Muscle of leg (tissue), 11 donors: Measurements from ENCODE around the gene ACSL5. TPM values are rescaled to one million over a fixed set of nuclear protein-coding genes. Genes with fewer than 3 reads are reported as not detected.
"Not testable (repeated sequence)": the region's sequence is repeated elsewhere in the genome, so short reads cannot be mapped to it uniquely, and the experiment has no call there.

Source experiments
- DNase-seq: peaks from one replicate; pipeline ENCODE4 v3.0.0; 2013
- H3K27ac ChIP-seq: one replicate; pipeline ENCODE4 v1.5.1; 2013; ENCODE audit warnings: mild to moderate bottlenecking, low read length, control low read depth
- H3K27me3 ChIP-seq: one replicate; pipeline ENCODE4 v1.6.1; 2013; ENCODE audit warnings: low read length; ENCODE audit not compliant: control insufficient read depth, insufficient read depth
- H3K36me3 ChIP-seq: one replicate; pipeline ENCODE4 v1.6.1; 2013; ENCODE audit warnings: low read length; ENCODE audit not compliant: control insufficient read depth, insufficient read depth
- H3K4me1 ChIP-seq: one replicate; pipeline ENCODE4 v1.6.1; 2013; ENCODE audit warnings: low read length; ENCODE audit not compliant: control insufficient read depth, insufficient read depth
- H3K4me3 ChIP-seq: one replicate; pipeline ENCODE4 v1.5.1; 2013; ENCODE audit warnings: low read length, control low read depth
- H3K9me3 ChIP-seq: replicated peaks from 2 replicates; pipeline ENCODE4 v1.6.1; 2013; ENCODE audit warnings: low read depth, low read length; ENCODE audit not compliant: control insufficient read depth
- WGBS: methylation state at CpG from one replicate; pipeline ENCODE4 v1.1.5; 2013; ENCODE audit warnings: missing lambda C conversion rate; ENCODE audit not compliant: insufficient coverage; 5-methylcytosine and 5-hydroxymethylcytosine counted together
- polyA plus RNA-seq, 8 donors: library from polyadenylated mRNA; unstranded; fragments of 120-200 nt; gene quantifications; one replicate each; pipeline versions ENCODE4 v1.2.1 to v1.2.3, GENCODE V29; 2013; ENCODE audit warnings: inconsistent platforms in 1 of 8, low replicate concordance in 1 of 8; ENCODE audit not compliant: insufficient read length in 8 of 8, insufficient read depth in 1 of 8
- total RNA-seq: library from RNA; stranded (reverse); fragments of 120-200 nt; gene quantifications from one replicate; pipeline ENCODE4 v1.2.4, GENCODE V29; 2013

ACSL5 gene
- total and polyA plus RNA-seq, 9 donors = 1.6 to 17.1 (median 2.0) TPM

DNA sequence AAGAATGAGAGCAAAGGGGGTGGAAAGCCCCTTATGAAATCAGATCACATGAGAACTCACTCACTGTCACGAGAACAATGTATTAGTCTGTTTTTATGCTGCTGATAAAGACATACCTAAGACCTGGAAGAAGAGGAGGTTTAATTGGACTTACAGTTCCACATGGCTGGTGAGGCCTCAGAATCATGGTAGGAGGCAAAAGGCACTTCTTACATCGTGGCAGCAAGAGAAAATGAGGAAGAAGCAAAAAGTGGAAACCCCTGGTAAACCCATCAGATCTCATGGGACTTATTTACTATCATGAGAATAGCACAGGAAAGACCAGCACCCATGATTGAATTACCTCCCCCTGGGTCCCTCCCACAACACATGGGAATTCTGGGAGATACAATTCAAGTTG, 32.9 kb downstream of the ACSL5 start:
- H3K9me3 ChIP-seq, H3K27ac ChIP-seq, H3K27me3 ChIP-seq, DNase-seq, H3K36me3 ChIP-seq, H3K4me3 ChIP-seq, H3K4me1 ChIP-seq: not testable (repeated sequence)
- WGBS = no CpG with 5 or more reads among the region's 2 CpGs

- WGBS = no CpG with 5 or more reads among the region's 1 CpG
- Histone ChIP-seq H3K27me3 (no peaks in the 10 kb centered on the region), H3K36me3 (no peaks in the 10 kb centered on the region)
Observed at GRCh38 chr10:112407696-112408095, 33.8 kb downstream of the ACSL5 start.

DNA sequence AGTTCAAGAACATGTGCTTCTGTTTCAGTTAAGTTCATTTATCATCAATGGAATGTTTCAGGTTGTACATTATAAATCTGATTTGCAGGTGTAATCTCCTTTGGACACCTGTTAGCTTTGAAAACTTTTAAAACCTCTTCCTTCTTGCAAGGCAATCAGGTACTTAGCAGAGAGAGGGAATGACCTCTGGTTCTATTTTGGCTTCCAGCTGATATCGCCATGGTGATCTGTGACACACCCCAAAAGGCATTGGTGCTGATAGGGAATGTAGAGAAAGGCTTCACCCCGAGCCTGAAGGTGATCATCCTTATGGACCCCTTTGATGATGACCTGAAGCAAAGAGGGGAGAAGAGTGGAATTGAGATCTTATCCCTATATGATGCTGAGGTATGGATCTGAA, 35.4 kb downstream of the ACSL5 start:
- H3K36me3 ChIP-seq = no peaks in the 10 kb centered on the region

More at GRCh38 chr10:112407696-112408095, 33.8 kb downstream of the ACSL5 start:
- Histone ChIP-seq H3K9me3 (no peaks in the 10 kb centered on the region), H3K4me3 (no peak overlapping the region), H3K4me1 (no peaks in the 10 kb centered on the region), H3K27ac (no peak overlapping the region)
- DNase-seq = no peak

DNA sequence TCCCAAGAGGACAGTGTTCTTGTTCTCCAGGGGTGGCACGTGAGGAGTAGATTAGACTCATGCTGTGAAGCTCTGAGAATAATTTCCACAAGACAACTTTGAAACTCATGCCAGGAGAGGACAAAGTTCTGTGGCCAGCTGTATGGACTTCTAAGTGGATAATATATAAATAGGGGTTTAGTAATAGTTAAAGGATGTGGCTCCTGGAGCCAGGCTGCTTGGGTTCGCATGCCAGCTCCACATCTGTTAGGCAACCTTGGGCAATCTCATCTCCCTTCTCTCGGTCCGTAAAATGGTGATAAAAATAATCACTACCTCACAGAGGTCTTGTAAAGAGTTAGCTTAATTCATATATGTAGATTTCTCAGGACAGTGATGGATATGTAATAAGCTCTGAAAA, 35.8 kb downstream of the ACSL5 start:
- no peaks in the 10 kb centered on the region for H3K27me3 ChIP-seq
- no peak overlapping the region for H3K4me3 ChIP-seq
- no peaks in the 10 kb centered on the region for H3K9me3 ChIP-seq
- DNase-seq = no peak
- no peaks in the 10 kb centered on the region for H3K4me1 ChIP-seq
- H3K27ac ChIP-seq = no peak overlapping the region
- H3K36me3 ChIP-seq = no peaks in the 10 kb centered on the region
- no CpG with 5 or more reads among the region's 4 CpGs for WGBS

More for the DNA sequence above, 35.4 kb downstream of the ACSL5 start:
- no peak overlapping the region for H3K27ac ChIP-seq
- H3K4me3 ChIP-seq = no peak overlapping the region
- H3K27me3 ChIP-seq = no peaks in the 10 kb centered on the region
- H3K9me3 ChIP-seq = no peaks in the 10 kb centered on the region
- no peak for DNase-seq
- H3K4me1 ChIP-seq = no peaks in the 10 kb centered on the region
- WGBS = 70% methylated on average over 2 of the region's 2 CpGs

GRCh38 chr10:112412696-112413095, 38.8 kb downstream of the ACSL5 start:
- no CpG with 5 or more reads among the region's 2 CpGs for WGBS
- Histone ChIP-seq H3K27ac (no peak overlapping the region), H3K4me1 (no peaks in the 10 kb centered on the region), H3K4me3 (no peak overlapping the region), H3K9me3 (no peaks in the 10 kb centered on the region), H3K36me3 (no peaks in the 10 kb centered on the region), H3K27me3 (no peaks in the 10 kb centered on the region)
- DNase-seq = no peak

DNA sequence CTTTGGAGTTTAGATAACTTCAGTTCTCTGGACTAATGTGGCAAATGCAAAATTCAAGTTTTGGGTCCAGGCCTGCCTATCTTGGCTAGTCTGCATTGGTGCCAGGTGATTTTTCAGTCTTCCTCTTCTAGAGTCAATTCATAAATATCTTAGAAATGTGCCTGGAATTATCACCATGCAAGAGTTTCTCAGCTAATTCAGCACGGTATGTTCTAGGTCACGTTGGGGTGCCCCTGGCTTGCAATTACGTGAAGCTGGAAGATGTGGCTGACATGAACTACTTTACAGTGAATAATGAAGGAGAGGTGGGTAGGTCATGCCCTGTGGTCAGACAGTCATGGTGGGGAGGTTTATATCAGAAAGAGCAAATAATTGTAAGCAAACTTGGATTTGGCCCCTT, 47.8 kb downstream of the ACSL5 start:
- Histone ChIP-seq H3K36me3 (no peaks in the 10 kb centered on the region), H3K27ac (no peak overlapping the region), H3K4me3 (no peak overlapping the region), H3K4me1 (no peaks in the 10 kb centered on the region), H3K9me3 (no peaks in the 10 kb centered on the region), H3K27me3 (no peaks in the 10 kb centered on the region)
- WGBS = 70% methylated on average over 3 of the region's 3 CpGs
- no peak for DNase-seq

DNA sequence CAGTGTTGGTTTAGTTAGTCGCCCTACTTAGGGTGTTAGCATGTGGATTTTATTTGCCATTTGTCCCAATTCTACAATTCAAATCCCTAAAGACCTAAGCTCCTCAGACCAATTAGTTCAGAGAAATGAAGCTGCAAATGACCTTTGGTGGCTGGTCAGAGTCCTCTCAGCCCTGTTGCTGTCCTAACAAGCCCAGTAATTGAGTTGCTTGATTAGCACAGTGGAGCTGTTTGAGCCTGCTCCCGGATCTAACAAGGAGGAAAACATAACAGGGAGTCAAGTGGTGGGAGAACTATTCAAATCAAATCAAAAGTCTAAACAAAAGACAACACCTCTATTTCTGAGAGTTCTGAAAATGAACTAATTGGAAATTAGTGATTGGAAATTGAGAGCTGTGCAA, 50.7 kb downstream of the ACSL5 start:
- H3K4me1 ChIP-seq = no peaks in the 10 kb centered on the region
- WGBS = no CpG with 5 or more reads among the region's 2 CpGs
- H3K4me3 ChIP-seq = no peak overlapping the region
- DNase-seq = no peak
- peaks cover 6% of the 10 kb centered on the region for H3K36me3 ChIP-seq
- H3K9me3 ChIP-seq = no peaks in the 10 kb centered on the region
- no peak overlapping the region for H3K27ac ChIP-seq
- H3K27me3 ChIP-seq = no peaks in the 10 kb centered on the region

DNA sequence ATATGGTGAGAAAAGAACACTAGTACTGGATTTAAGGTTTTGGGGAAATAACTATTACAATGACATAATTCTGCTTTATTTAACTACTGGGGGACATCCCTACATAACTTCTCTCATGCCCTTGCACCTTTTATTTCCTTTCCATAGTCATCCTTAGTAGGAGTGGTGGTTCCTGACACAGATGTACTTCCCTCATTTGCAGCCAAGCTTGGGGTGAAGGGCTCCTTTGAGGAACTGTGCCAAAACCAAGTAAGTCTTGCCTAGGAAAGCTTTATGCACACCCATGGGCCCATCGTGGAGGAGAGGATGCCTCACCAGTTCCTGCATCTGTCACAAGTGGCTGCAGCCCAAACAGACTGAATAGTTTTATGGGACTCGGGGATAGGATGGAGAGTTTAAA, 52.2 kb downstream of the ACSL5 start:
- H3K4me1 ChIP-seq = no peaks in the 10 kb centered on the region
- no peak overlapping the region for H3K4me3 ChIP-seq
- H3K9me3 ChIP-seq = no peaks in the 10 kb centered on the region
- no peak overlapping the region for H3K27ac ChIP-seq
- H3K36me3 ChIP-seq = peaks cover 17% of the 10 kb centered on the region
- WGBS = no CpG with 5 or more reads among the region's 2 CpGs
- H3K27me3 ChIP-seq = no peaks in the 10 kb centered on the region
- DNase-seq = no peak

DNA sequence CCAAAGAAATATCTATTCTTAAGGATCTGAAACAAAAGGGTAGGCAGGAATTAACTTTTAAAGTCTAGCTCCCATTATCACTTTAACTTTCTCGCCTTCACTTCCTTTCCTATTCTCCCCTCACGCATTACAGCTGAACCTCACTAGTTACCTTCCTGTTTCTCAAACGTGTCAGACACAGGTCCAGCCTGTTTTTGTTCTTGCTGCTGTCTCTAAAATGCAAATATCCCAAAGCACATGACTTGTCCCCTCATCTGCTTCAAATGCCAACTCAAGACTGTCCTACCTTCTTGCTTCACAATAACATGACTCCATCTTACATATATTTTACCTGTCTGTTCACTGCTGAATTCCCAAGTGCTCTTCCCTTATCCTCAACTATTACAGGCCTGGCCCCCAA, 55.2 kb downstream of the ACSL5 start:
- no peak overlapping the region for H3K4me3 ChIP-seq
- WGBS = 76% methylated on average over 3 of the region's 3 CpGs
- no peaks in the 10 kb centered on the region for H3K27me3 ChIP-seq
- no peaks in the 10 kb centered on the region for H3K4me1 ChIP-seq
- H3K36me3 ChIP-seq = peaks cover 30% of the 10 kb centered on the region
- H3K9me3 ChIP-seq = no peaks in the 10 kb centered on the region
- H3K27ac ChIP-seq = no peak overlapping the region
- no peak for DNase-seq

GRCh38 chr10:112429654-112430230, 55.8 kb downstream of the ACSL5 start:
- no peaks in the 10 kb centered on the region for H3K27me3 ChIP-seq
- no peaks in the 10 kb centered on the region for H3K4me1 ChIP-seq
- 100% methylated on average over 2 of the region's 15 CpGs for WGBS
- no peak for DNase-seq
- no peaks in the 10 kb centered on the region for H3K9me3 ChIP-seq
- H3K27ac ChIP-seq = no peak overlapping the region
- no peak overlapping the region for H3K4me3 ChIP-seq
- H3K36me3 ChIP-seq = peaks cover 33% of the 10 kb centered on the region

- peaks cover 45% of the 10 kb centered on the region for H3K36me3 ChIP-seq
- H3K4me3 ChIP-seq = no peak overlapping the region
- no peak overlapping the region for H3K27ac ChIP-seq
- no CpG with 5 or more reads among the region's 2 CpGs for WGBS
- no peak for DNase-seq
- no peaks in the 10 kb centered on the region for H3K4me1 ChIP-seq
- no peaks in the 10 kb centered on the region for H3K9me3 ChIP-seq
- no peaks in the 10 kb centered on the region for H3K27me3 ChIP-seq
Observed at GRCh38 chr10:112433136-112433535, 59.2 kb downstream of the ACSL5 start.
